Large intestine (tissue), 3 donors: ENCODE measurements around the gene ZNF844. TPM values are rescaled to one million over a fixed set of nuclear protein-coding genes. Genes with fewer than 3 reads are reported as not detected.

Experiments
- DNase-seq, 2 donors: peaks; one replicate each; pipeline versions ENCODE4 v3.0.0 to v3.0.0-alpha.2; 2013
- H3K27ac ChIP-seq: one replicate; pipeline ENCODE4 v1.5.1; 2013; ENCODE audit warnings: low read length
- H3K27me3 ChIP-seq: 2 replicates; pipeline ENCODE4 v1.6.1; 2013; ENCODE audit warnings: low read length; ENCODE audit not compliant: control insufficient read depth, insufficient read depth
- H3K36me3 ChIP-seq: 2 replicates; pipeline ENCODE4 v1.6.1; 2013; ENCODE audit warnings: low read length; ENCODE audit not compliant: control insufficient read depth, insufficient read depth
- H3K4me1 ChIP-seq: one replicate; pipeline ENCODE4 v1.6.1; 2013; ENCODE audit warnings: low read length; ENCODE audit not compliant: control insufficient read depth, insufficient read depth
- H3K4me3 ChIP-seq: one replicate; pipeline ENCODE4 v1.5.1; 2013; ENCODE audit warnings: low read length
- H3K9me3 ChIP-seq: one replicate; pipeline ENCODE4 v1.6.1; 2013; ENCODE audit warnings: mild to moderate bottlenecking, low read depth, low read length, moderate library complexity; ENCODE audit not compliant: control insufficient read depth
- WGBS: methylation state at CpG from one replicate; pipeline ENCODE4 v1.1.5; 2013; ENCODE audit warnings: low lambda C conversion rate; ENCODE audit not compliant: insufficient coverage; 5-methylcytosine and 5-hydroxymethylcytosine counted together
- polyA plus RNA-seq: library from polyadenylated mRNA; unstranded; fragments of 120-200 nt; gene quantifications from one replicate; pipeline ENCODE4 v1.2.1, GENCODE V29; 2013

ZNF844 gene
- polyA plus RNA-seq, 1 donor: 12.5 TPM

- Histone ChIP-seq H3K4me1 (no peaks in the 10 kb centered on the region), H3K9me3 (peaks cover 9% of the 10 kb centered on the region), H3K36me3 (peaks cover 6% of the 10 kb centered on the region), H3K27me3 (no peaks in the 10 kb centered on the region), H3K27ac (no peak overlapping the region), H3K4me3 (no peak overlapping the region)
- WGBS: no CpG with 5 or more reads among the region's 33 CpGs
- no peak for DNase-seq
Observed at GRCh38 chr19:12117201-12117970, 52.9 kb downstream of the ZNF844 start.

GRCh38 chr19:12126707-12127106 is 62.2 kb downstream of the ZNF844 start:
- no CpG with 5 or more reads among the region's 2 CpGs for WGBS
- Histone ChIP-seq H3K4me1 (no peaks in the 10 kb centered on the region), H3K4me3 (no peak overlapping the region), H3K36me3 (peaks cover under 1% of the 10 kb centered on the region), H3K27me3 (no peaks in the 10 kb centered on the region), H3K9me3 (peaks cover 21% of the 10 kb centered on the region), H3K27ac (no peak overlapping the region)
- DNase-seq: no peak

Other genes with a start within 250 kb of the ZNF844 start
- 8.6 TPM for gene ZNF439, start 216.0 kb upstream of the ZNF844 start, polyA plus RNA-seq
- gene ZNF69, start 176.9 kb upstream of the ZNF844 start, polyA plus RNA-seq: 28.3 TPM
- gene ZNF700, start 139.6 kb upstream of the ZNF844 start, polyA plus RNA-seq: 22.7 TPM
- 4.4 TPM for gene ZNF763, start 99.7 kb upstream of the ZNF844 start, polyA plus RNA-seq
- gene ZNF433, start 29.1 kb upstream of the ZNF844 start, polyA plus RNA-seq: 6.4 TPM
- 0.57 TPM for gene ZNF878, start 11.8 kb upstream of the ZNF844 start, polyA plus RNA-seq
- 7.0 TPM for gene ZNF20, start 75.6 kb downstream of the ZNF844 start, polyA plus RNA-seq
- 3.5 TPM for gene ZNF625, start 92.0 kb downstream of the ZNF844 start, polyA plus RNA-seq
- 10.5 TPM for gene ZNF136, start 98.4 kb downstream of the ZNF844 start, polyA plus RNA-seq
- gene ZNF44, start 230.2 kb downstream of the ZNF844 start, polyA plus RNA-seq: 13.8 TPM